ENCODE results near the gene FAM177A1. TPM values are rescaled to one million over a fixed set of nuclear protein-coding genes. Genes with fewer than 3 reads are reported as not detected.

Gene FAM177A1
- total and polyA plus RNA-seq, 2 of the 13 experiments (the other 11 are each of a cell fraction or from before 2014, with no cell fraction given) = 72.9 to 119 TPM

- no peak for TF ChIP-seq SKIL (CRISPR knock-in tag; IDR thresholded peaks at IDR 0.05; ENCODE audit: borderline replicate concordance)
- TF ChIP-seq KLF12 (CRISPR knock-in tag; IDR thresholded peaks at IDR 0.05; ENCODE audit: borderline replicate concordance) = no peak
- no peak for TF ChIP-seq ZBTB10 (CRISPR knock-in tag; IDR thresholded peaks at IDR 0.05; ENCODE audit: borderline replicate concordance)
- TF ChIP-seq ZNF44 (CRISPR knock-in tag; IDR thresholded peaks at IDR 0.05) = no peak
- no peak for TF ChIP-seq E2F2 (CRISPR knock-in tag; IDR thresholded peaks at IDR 0.05; ENCODE audit: borderline replicate concordance)
- no peak for TF ChIP-seq RFX1 (IDR thresholded peaks at IDR 0.05)
- no peak for TF ChIP-seq TBP (CRISPR knock-in tag; IDR thresholded peaks at IDR 0.05)
- no peak for TF ChIP-seq ZNF740 (CRISPR knock-in tag; IDR thresholded peaks at IDR 0.05)
- TF ChIP-seq ZNF713 (CRISPR knock-in tag; IDR thresholded peaks at IDR 0.05) = no peak
- TF ChIP-seq KDM5B (CRISPR knock-in tag; IDR thresholded peaks at IDR 0.05; ENCODE audit: borderline replicate concordance) = no peak
- TF ChIP-seq PHF5A (CRISPR knock-in tag; IDR thresholded peaks at IDR 0.05; ENCODE audit: low read depth, unreplicated experiment) = no peak
- no peak for TF ChIP-seq ZC3H13 (CRISPR knock-in tag; IDR thresholded peaks at IDR 0.05)
- TF ChIP-seq KLF16 (CRISPR knock-in tag; IDR thresholded peaks at IDR 0.05) = no peak
- no peak for TF ChIP-seq SNAPC4 (CRISPR knock-in tag; IDR thresholded peaks at IDR 0.05)
These were observed 4.6 kb downstream of the FAM177A1 start (continued) for GRCh38 chr14:35050652-35051051.
